GM19240 (cell line): ENCODE data around the gene IMPDH2.
A peak's percentile ranks its signal among the peaks of the same experiment; 100 is the strongest.
"Not testable (repeated sequence)": the region's sequence is repeated elsewhere in the genome, so short reads cannot be mapped to it uniquely, and the experiment has no call there.

ENCODE experiments used
- DNase-seq: peaks from one replicate; pipeline ENCODE4 v3.0.0; 2011; ENCODE audit warnings: low spot score; ENCODE audit not compliant: insufficient read length

Gene IMPDH2

GRCh38 chr3:49021813-49022687 is 7.1 kb downstream of the IMPDH2 start, which contains the start of gene NDUFAF3:
Gene NDUFAF3 (plus strand): TSS chr3:49022121. CDS start chr3:49022145, 24 bp downstream.
- DNase-seq, result peak; percentile 41

GRCh38 chr3:49021213-49021812 is 7.9 kb downstream of the IMPDH2 start:
- peak; percentile 83 for DNase-seq

GRCh38 chr3:49020330-49021212 is 8.6 kb downstream of the IMPDH2 start:
- DNase-seq, result no peak

- DNase-seq, result no peak
These were observed 9.3 kb downstream of the IMPDH2 start for GRCh38 chr3:49019941-49020329.

GRCh38 chr3:49018707-49019006 is 10.5 kb downstream of the IMPDH2 start:
- DNase-seq, result no peak

GRCh38 chr3:49017971-49018706 is 11.1 kb downstream of the IMPDH2 start, which contains the start of gene DALRD3:
Gene DALRD3 (minus strand): TSS chr3:49018580. CDS start chr3:49018564, 16 bp downstream.
- DNase-seq, result no peak

GRCh38 chr3:49017229-49017970 is 11.8 kb downstream of the IMPDH2 start:
- no peak for DNase-seq

- DNase-seq, result no peak
These were observed 12.6 kb downstream of the IMPDH2 start for GRCh38 chr3:49016414-49017228.

- DNase-seq, result no peak
These were observed 13.4 kb downstream of the IMPDH2 start for GRCh38 chr3:49015765-49016164.

GRCh38 chr3:49015072-49015471 is 14.1 kb downstream of the IMPDH2 start:
- no peak for DNase-seq

GRCh38 chr3:49013738-49014660 is 15.2 kb downstream of the IMPDH2 start:
- DNase-seq, result no peak

- no peak for DNase-seq
These were observed 16.0 kb downstream of the IMPDH2 start for GRCh38 chr3:49013113-49013737.

GRCh38 chr3:49012441-49013017 is 16.7 kb downstream of the IMPDH2 start:
- no peak for DNase-seq

GRCh38 chr3:49009396-49009795 is 19.8 kb downstream of the IMPDH2 start:
- no peak for DNase-seq

- DNase-seq, result not testable (repeated sequence)
These were observed 20.6 kb downstream of the IMPDH2 start for GRCh38 chr3:49008627-49009026.

GRCh38 chr3:49007771-49008528 is 21.2 kb downstream of the IMPDH2 start:
- peak; percentile 64 for DNase-seq
